GF-D8 (cell line): ENCODE measurements around the gene SLC1A5.

Experiments
- DNase-seq: peaks from one replicate; lab custom pipeline; 2025; lab: John Stamatoyannopoulos, UW

Gene SLC1A5

DNA sequence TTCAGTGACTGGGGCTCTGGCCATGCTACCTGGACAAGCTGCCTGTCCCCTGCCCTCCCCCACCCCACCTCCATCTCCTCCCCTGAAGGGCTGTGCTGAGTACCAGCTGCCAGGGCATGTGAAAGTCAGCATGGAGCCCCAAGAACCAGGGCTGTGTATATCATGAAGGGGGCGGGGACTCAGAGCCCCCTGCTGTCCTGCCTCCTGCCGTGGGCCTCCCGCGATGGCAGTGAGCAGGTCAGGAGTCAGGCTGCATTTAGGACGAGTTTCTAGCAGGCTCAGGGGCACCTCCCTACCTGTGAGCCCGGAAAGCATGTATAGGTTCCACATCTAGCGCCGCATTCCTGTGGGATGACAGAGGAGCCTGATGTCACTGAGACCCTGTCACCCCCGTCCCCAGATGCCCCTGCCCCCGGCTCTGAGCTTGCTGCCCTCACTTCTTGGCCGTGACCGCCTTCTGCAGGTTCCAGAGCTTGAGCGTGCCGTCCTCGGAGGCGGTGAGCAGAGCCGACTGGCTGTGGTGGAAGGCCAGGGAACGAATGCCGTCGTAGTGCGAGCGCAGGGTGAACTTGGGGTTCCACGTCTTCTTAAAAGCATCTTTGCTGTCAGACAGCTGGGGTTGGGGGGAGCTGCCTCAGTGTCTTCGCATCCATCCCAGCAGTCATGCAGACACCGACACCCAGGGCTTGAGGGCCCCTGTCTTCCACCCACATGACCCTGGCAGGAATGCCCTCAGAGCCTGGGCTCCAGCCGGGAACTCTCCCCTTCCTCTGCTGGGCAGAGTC is 63.2 kb downstream of the SLC1A5 start:
- DNase-seq = no peak
